Lower lobe of right lung (tissue), 2 donors: ENCODE measurements around the gene CASKIN2. TPM values are rescaled to one million over a fixed set of nuclear protein-coding genes. Genes with fewer than 3 reads are reported as not detected.
"Not testable (repeated sequence)": the region's sequence is repeated elsewhere in the genome, so short reads cannot be mapped to it uniquely, and the experiment has no call there.

Experiments
- ATAC-seq, 2 donors: fragments of 200-7000 bp; cut with Tn5 transposase; one replicate each; pipeline ENCODE4 v1.9.1; 2020 to 2022; ENCODE audit warnings: mild to moderate bottlenecking in 2 of 2, moderate library complexity in 2 of 2
- DNase-seq: peaks from one replicate; pipeline ENCODE4 v3.0.0-alpha.2; 2020
- H3K27ac ChIP-seq: fragments of 200-600 bp; one replicate; pipeline ENCODE4 v1.8.0; 2022
- H3K27me3 ChIP-seq: fragments of 200-600 bp; one replicate; pipeline ENCODE4 v1.8.0; 2022; ENCODE audit warnings: low read depth
- H3K36me3 ChIP-seq: fragments of 200-600 bp; one replicate; pipeline ENCODE4 v1.8.0; 2022; ENCODE audit warnings: mild to moderate bottlenecking
- H3K4me1 ChIP-seq: fragments of 200-600 bp; one replicate; pipeline ENCODE4 v1.8.0; 2022
- H3K4me3 ChIP-seq: fragments of 200-600 bp; one replicate; pipeline ENCODE4 v1.8.0; 2022; ENCODE audit warnings: mild to moderate bottlenecking
- H3K9me3 ChIP-seq: fragments of 200-600 bp; one replicate; pipeline ENCODE4 v1.8.0; 2022
- intact Hi-C: fragments of 100-400 bp; cut with DNase I; formaldehyde crosslinking; loops from one replicate; pipeline ENCODE4 v1.11.0; 2022
- total RNA-seq: library from RNA; stranded (reverse); fragmentation: NEBNext Ultra II Directional; extraction: Animal tissue kit (Norgen Biotek cat#: 25700); gene quantifications from one replicate; pipeline ENCODE4 v1.2.1, GENCODE V29; 2021
- TF ChIP-seq, protein P1 (sequence below): fragments of 200-600 bp; IDR thresholded peaks from one replicate; pipeline ENCODE4 v1.8.0; 2022; ENCODE audit warnings: antibody characterized with exemption, mild to moderate bottlenecking
- donor health status: DM: no; HTN: yes; CAD: no; lungs with severe emphysema.

CASKIN2 gene
- total RNA-seq, 1 donor from 2014 or later: 68.8 TPM

DNA sequence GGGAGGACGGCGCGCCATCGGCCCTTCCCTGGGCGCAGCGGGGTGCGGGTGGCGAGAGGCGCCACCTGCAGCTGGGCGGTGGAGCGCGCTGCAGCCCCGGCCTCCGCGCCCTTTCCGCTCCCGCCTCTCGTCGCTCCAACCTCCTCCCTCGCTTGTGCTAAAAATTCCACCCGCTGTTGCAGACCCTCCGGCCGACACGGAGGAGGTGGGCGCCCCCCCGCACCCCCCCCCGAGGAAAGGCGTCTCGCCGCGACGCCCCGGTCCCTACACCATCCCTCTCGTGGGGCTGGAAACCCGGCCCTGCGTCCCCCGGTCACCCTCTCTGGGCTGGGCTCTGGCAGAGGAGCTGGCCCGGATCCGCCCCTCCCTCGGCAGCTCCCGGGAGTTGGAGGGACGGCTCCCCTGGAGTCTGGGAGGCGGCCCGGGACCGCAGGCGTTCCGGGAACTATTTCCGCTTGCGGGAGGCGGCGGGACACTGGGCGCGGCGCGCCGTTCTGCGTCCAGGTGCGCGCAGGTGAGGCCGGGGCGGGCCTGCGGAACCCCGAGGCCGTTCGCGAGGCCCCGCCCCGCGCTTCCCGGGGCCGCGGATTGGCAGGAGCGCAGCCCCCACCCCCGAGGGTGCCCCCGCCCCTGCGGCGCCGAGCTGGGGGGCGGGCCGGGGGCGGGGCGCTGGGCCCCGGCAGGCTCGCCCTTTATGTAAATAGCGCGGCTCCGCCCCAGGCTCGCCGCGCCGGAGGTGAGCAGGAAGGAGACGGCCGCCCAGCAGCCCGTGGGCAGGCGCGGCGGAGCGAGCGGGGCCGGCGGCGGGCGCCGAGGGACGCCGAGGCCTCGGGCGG is 9.9 kb upstream of the CASKIN2 start, which contains the start of gene LLGL2:
Gene LLGL2 (plus strand): TSS at position 728 of the 836 bp plus-strand sequence. CDS start 17,730 bp downstream, outside the sequence.
- Histone ChIP-seq H3K36me3 (peaks cover 22% of the 10 kb centered on the region), H3K4me1 (peaks cover 20% of the 10 kb centered on the region), H3K9me3 (no peaks in the 10 kb centered on the region), H3K27me3 (no peaks in the 10 kb centered on the region), H3K27ac (peak within 1 kb of the TSS; percentile 84), H3K4me3 (peak within 1 kb of the TSS; percentile 76)
- intact Hi-C loops: no loop called here
- ATAC-seq (peak; percentile 94 to 96), DNase-seq (peak; percentile 92)
- TF ChIP-seq, protein P1, sequence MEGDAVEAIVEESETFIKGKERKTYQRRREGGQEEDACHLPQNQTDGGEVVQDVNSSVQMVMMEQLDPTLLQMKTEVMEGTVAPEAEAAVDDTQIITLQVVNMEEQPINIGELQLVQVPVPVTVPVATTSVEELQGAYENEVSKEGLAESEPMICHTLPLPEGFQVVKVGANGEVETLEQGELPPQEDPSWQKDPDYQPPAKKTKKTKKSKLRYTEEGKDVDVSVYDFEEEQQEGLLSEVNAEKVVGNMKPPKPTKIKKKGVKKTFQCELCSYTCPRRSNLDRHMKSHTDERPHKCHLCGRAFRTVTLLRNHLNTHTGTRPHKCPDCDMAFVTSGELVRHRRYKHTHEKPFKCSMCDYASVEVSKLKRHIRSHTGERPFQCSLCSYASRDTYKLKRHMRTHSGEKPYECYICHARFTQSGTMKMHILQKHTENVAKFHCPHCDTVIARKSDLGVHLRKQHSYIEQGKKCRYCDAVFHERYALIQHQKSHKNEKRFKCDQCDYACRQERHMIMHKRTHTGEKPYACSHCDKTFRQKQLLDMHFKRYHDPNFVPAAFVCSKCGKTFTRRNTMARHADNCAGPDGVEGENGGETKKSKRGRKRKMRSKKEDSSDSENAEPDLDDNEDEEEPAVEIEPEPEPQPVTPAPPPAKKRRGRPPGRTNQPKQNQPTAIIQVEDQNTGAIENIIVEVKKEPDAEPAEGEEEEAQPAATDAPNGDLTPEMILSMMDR: peak; percentile 54

DNA sequence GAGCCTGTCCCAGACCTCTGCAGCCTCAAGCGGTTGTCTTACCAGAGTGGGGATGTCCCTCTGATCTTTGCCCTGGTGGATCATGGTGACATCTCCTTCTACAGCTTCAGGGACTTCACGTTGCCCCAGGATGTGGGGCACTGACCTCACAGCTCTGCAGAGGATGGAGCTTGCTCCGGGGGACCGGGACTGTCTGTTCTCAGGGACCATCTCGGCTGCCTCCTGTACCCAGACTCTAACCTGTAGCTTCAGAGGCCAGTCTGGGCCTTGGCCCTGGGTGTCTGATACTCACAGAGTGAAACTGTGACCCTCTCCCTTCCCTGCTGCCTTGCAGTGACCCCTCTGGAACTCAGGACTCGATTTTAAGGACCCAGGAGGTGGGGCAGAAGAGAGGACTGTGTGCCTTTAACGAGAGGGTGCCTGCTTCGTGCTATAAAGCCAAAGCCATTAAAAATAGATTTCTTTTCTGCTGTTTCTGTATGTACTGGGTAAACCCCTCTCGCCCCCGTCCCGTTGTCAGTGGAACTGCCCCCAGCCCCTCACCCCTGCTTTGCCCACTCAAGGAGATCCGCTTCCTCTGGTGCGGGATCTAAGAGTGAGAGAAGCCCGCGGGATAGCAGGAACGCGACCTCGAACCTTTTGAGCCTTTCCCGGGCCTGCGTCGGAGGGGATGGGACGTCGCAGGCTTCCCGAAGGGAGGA is 9.1 kb upstream of the CASKIN2 start:
- H3K4me1 ChIP-seq: peaks cover 20% of the 10 kb centered on the region

GRCh38 chr17:75523647-75524046 is 8.3 kb upstream of the CASKIN2 start:
- intact Hi-C loops: no loop called here
- Histone ChIP-seq H3K27ac (no peak overlapping the region), H3K36me3 (peaks cover 33% of the 10 kb centered on the region), H3K4me3 (no peak overlapping the region), H3K4me1 (peaks cover 20% of the 10 kb centered on the region), H3K27me3 (no peaks in the 10 kb centered on the region), H3K9me3 (no peaks in the 10 kb centered on the region)
- TF ChIP-seq, protein P1: no peak
- ATAC-seq: no peak
- no peak for DNase-seq

More for the DNA sequence above, 9.1 kb upstream of the CASKIN2 start:
- peak; percentile 41 for DNase-seq
- H3K9me3 ChIP-seq: no peaks in the 10 kb centered on the region
- peak overlapping the region; percentile 84 for H3K27ac ChIP-seq
- peak overlapping the region; percentile 76 for H3K4me3 ChIP-seq
- intact Hi-C loops: no loop called here
- peaks cover 28% of the 10 kb centered on the region for H3K36me3 ChIP-seq
- TF ChIP-seq, protein P1: no peak
- H3K27me3 ChIP-seq: no peaks in the 10 kb centered on the region
- no peak for ATAC-seq

- Histone ChIP-seq H3K36me3 (peaks cover 33% of the 10 kb centered on the region), H3K4me1 (peaks cover 32% of the 10 kb centered on the region), H3K27me3 (no peaks in the 10 kb centered on the region), H3K9me3 (no peaks in the 10 kb centered on the region), H3K27ac (no peak overlapping the region), H3K4me3 (no peak overlapping the region)
- TF ChIP-seq, protein P1: no peak
- intact Hi-C loops: no loop called here
- ATAC-seq: no peak
- peak; percentile 37 for DNase-seq
Observed at GRCh38 chr17:75521951-75522727, 6.8 kb upstream of the CASKIN2 start.

GRCh38 chr17:75521290-75521689 is 6.0 kb upstream of the CASKIN2 start:
- no peak overlapping the region for H3K4me3 ChIP-seq
- peaks cover 29% of the 10 kb centered on the region for H3K4me1 ChIP-seq
- intact Hi-C loops: no loop called here
- DNase-seq (no peak), ATAC-seq (no peak)
- H3K27ac ChIP-seq: no peak overlapping the region
- no peaks in the 10 kb centered on the region for H3K27me3 ChIP-seq
- H3K36me3 ChIP-seq: peaks cover 33% of the 10 kb centered on the region
- no peaks in the 10 kb centered on the region for H3K9me3 ChIP-seq
- TF ChIP-seq, protein P1: no peak

- H3K4me3 ChIP-seq, H3K9me3 ChIP-seq, ATAC-seq, DNase-seq, H3K27ac ChIP-seq, intact Hi-C loops, H3K27me3 ChIP-seq: not testable (repeated sequence)
- peaks cover 25% of the 10 kb centered on the region for H3K4me1 ChIP-seq
- H3K36me3 ChIP-seq: peaks cover 33% of the 10 kb centered on the region
Observed at GRCh38 chr17:75520413-75520812, 5.1 kb upstream of the CASKIN2 start.
